GM19023 (cell line): Measurements from ENCODE around the gene TNFSF11.

Source experiments
- ATAC-seq: cut with Tn5 transposase; IDR thresholded peaks from one replicate; pipeline ENCODE4 v1.9.1; 2021; ENCODE audit warnings: mild to moderate bottlenecking, moderate library complexity; ENCODE audit not compliant: unreplicated experiment

The TNFSF11 gene, protein sequence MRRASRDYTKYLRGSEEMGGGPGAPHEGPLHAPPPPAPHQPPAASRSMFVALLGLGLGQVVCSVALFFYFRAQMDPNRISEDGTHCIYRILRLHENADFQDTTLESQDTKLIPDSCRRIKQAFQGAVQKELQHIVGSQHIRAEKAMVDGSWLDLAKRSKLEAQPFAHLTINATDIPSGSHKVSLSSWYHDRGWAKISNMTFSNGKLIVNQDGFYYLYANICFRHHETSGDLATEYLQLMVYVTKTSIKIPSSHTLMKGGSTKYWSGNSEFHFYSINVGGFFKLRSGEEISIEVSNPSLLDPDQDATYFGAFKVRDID

DNA sequence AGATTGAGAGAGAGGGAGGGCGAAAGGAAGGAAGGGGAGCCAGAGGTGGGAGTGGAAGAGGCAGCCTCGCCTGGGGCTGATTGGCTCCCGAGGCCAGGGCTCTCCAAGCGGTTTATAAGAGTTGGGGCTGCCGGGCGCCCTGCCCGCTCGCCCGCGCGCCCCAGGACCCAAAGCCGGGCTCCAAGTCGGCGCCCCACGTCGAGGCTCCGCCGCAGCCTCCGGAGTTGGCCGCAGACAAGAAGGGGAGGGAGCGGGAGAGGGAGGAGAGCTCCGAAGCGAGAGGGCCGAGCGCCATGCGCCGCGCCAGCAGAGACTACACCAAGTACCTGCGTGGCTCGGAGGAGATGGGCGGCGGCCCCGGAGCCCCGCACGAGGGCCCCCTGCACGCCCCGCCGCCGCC lies at the start of gene TNFSF11:
Gene TNFSF11 (plus strand): TSS at position 142 of the 400 bp plus-strand sequence. CDS start 152 bp downstream, at position 294.
- peak; percentile 38 for ATAC-seq

DNA sequence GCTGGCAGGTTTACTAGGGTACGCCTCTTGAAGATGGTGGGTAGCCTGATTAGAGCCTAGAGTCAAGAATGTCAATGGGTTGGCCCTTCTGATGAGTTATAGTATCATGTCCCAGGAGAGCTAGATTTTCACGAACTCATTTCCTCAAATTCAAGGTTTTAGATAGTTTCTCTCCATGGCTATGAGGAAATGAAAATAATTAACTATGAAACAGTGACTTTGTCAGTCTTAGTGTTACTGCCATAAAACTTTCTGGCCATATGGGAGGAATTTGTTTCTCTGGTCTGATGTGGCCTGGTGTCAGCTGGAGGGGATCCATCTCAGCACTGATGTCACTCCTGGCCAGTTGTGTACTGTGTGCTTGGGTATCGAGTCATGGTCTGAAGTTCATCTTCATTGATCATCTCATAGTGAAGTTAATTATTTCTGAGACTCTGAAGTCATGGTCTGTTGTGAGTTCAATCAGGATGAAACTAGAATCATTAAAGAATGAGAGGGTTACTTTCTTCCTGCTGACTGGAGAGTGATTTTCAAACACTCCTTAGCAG lies 49.4 kb upstream of the TNFSF11 start:
- ATAC-seq = peak; percentile 73

DNA sequence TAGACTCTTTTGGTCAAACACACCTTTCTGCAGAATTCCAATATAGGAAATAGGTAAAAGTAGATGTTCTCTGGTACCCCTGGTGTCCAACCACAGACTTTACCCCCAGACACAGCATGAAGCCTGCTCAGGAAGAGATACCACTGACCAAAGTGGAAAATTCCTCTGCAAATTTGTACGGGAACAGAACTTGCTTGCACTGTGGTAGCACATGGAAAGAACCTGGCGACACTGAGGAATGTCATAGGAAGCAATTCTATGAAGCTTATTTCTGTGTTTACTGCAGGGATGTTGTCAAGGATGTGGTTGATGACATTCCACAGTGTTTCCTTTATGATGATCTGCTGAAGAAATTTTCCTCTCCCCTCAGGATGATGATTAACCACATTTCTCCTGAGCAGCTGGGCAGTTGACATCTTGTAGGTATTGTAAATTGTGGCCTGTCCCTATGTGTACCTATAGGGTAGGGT lies 48.9 kb upstream of the TNFSF11 start:
- no peak for ATAC-seq

GRCh38 chr13:42526276-42526675 lies 47.7 kb upstream of the TNFSF11 start:
- ATAC-seq = no peak

GRCh38 chr13:42526804-42527203 lies 47.1 kb upstream of the TNFSF11 start:
- ATAC-seq = no peak

DNA sequence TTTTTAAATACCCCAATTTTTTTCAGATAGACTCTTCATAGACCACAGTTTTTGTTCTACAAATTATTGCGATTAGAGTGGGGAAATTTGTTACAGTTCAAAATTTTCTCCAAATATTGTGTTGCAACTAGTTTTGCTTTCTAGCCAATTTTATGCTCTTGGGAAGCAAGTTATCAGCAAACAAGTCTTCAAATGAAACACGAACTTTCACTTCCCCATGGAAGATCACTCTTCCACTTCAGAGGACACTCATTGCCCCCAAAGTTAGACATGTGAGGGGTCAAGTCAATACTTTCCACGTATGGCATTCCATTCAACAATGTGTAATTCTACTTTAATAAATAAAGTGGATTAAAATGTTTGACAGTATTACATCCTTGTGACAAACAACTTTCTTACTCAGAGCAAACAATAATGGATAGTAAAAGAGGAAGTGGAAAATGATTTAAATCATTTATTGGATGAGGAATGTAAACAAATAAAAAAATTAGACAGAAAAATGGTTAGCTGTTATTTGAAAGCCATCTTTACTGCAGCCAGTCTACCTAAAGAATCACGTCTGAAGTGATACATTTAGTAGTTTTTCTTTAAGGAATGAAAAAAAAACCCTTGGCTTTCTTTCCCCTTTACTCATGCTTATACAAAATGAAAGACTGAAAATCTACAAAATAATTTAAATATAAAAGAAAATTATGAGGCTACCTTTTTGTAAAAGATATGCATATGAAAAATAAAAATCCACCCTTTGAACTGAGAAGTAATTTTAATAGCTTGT lies 41.2 kb upstream of the TNFSF11 start:
- ATAC-seq = no peak

DNA sequence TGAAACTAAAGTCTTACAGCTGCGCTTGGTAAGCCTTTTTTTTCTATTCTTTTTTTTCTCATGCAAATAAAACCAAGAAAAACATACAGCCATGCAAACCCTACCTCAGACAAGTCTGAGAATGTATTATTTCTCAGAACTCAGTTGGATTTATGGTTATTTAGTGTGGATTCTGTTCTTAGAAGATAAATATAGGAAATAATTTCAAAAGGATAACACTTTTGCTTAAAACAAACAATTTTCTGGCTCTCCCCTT lies 40.7 kb upstream of the TNFSF11 start:
- no peak for ATAC-seq

DNA sequence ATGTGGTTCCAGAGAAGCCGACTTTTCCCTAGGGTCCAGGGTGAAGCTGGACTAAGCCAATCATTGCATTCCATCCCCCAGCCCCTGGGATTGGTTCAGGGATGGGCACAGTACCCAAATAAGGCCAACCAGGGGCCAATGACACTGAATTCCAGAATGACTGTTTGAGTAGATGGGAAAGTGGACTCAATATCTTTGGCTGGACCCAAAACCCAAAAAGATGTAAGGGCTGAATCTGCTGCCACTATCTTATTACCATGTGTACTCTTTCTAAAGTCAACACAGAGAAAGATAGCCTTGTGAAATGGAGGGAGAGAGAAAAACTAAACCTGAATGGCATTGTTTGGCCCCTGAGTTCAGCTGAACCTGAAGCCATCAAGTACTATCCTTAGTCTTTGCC lies 39.2 kb upstream of the TNFSF11 start:
- no peak for ATAC-seq

DNA sequence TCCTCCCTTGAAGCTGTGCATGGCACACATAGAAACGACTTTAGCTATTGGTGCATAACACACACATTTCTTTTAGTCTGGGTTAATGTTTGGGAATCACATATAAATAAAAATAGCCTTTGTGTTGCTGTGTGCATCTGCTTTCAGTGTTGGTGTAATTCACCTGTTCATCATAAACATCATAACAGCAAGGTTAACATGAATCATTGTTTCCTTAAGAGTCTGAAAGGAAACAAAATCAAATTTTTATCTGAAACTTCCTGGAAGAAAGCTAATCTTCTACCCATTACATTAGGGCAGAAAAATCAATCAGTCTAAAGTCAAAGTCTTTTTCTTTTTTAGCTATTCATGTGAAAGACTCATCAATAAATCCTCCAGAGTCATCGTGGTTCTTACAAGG lies 35.0 kb upstream of the TNFSF11 start:
- no peak for ATAC-seq

DNA sequence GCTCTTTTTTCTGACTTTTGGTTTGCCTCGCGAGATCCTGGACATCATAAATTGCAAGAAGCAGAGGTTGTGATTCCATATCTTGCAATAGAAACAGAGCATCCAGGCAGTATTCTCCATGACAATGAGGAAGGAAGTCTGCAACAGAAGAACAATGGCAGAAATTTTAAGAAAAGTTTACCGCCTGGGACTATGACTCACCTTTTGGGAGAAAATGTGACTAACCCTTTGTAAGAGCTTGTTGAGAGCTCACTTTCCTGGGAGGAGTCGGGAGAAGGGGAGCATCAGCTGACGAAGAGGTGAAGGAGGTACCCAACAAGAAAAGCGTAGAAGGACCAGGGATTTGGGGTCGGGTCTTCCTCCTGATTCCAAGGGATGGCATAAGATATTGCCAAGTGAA lies 34.3 kb upstream of the TNFSF11 start:
- no peak for ATAC-seq

GRCh38 chr13:42543215-42543797 lies 30.6 kb upstream of the TNFSF11 start:
- no peak for ATAC-seq

GRCh38 chr13:42544246-42544926 lies 29.6 kb upstream of the TNFSF11 start:
- no peak for ATAC-seq

GRCh38 chr13:42545842-42546241 lies 28.1 kb upstream of the TNFSF11 start:
- no peak for ATAC-seq

DNA sequence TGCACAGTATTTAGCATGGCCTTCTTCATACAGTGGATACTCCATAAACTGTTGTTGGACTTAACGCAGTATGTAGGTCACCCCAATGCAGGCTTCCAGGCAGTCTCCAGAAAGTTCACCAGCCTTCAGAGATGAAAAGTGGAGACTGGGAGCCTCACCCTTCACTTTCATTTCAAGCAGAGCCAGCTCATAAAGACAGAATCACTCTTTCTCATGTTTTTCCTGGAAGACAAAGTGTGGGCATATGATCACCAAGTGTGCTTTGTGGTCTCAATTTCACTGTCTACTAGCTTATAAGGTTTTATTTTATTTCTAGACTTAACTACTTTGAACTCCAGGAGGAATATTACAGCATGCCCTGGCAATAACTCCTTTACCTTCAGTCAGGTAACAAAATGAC lies 26.3 kb upstream of the TNFSF11 start:
- ATAC-seq = no peak

DNA sequence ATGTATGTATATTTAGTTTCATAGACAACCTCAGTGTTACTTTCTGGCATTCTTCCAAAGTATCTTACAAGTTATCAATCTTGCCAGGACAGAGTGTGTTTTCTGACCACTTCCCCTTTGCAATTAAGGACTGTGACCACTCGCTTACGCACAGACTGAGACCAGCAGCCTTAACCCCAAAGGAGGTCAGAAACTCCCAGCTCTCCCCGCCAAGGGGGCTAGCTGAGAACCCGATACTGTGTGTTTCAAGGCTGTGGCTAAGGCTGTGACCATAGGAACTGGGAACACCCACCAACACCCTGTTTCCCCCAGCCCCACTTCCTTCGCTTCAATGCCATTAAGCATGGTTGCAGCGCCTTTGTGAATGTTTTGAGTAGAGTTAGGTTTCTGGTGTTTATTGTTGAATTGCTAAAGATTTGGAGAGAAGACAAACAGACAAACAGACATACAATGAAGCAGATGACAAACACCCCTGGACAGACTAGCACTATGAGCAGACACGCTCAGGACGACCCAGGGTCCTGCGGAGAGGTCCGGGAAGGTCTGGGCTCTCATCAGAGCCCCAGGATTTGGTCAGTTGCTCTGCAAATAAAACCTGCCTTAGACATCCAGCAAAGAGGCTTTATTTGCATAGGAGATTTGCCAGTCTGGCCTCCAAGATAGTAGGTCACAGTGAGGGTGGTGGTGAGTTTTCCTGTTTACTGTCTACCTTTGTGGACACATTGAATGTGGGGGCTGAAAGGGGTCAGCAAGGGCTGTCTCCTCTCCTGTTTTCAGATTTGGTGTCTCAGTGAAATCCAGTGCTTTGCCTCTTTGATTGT lies 25.0 kb upstream of the TNFSF11 start:
- peak; percentile 92 for ATAC-seq

DNA sequence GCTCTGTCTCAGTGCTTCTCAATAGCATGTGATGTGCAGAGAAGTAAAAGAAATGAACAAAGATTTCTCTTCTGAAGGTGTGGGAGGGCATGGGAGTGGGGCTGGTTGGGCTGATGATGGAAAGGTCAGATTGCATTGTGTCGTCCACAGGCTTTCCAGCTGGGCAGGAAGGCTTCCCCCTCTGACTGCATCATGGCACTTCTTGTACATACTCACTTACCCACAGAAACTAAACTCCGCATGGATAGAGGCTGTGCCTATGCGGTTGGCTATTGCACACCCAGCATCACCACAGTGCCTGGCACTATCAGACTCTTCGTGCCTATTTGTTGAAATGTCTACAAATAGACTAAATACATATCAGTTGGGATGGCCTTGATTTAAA lies 24.4 kb upstream of the TNFSF11 start:
- peak; percentile 5 for ATAC-seq

DNA sequence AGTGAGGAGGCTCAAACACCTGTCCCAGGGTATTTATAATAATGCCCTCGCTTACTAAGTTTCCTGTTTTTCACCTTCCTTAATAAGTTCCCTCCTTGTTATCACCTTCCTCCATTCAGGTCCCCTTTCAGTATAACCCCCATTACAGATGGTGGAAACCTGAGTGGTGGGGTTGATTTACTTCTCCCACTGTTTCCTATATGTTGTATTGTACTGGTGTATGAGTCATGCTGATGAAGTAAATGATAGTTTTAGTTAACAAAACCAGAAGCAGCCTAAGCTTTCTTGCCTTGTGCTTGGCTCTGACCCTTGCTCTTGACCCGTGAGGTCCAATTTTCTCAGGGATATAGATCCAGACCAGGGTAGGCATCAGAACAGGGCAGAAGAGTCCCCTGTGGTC lies 22.3 kb upstream of the TNFSF11 start:
- no peak for ATAC-seq

- no peak for ATAC-seq
Observed at GRCh38 chr13:42553098-42554046, 20.6 kb upstream of the TNFSF11 start.

DNA sequence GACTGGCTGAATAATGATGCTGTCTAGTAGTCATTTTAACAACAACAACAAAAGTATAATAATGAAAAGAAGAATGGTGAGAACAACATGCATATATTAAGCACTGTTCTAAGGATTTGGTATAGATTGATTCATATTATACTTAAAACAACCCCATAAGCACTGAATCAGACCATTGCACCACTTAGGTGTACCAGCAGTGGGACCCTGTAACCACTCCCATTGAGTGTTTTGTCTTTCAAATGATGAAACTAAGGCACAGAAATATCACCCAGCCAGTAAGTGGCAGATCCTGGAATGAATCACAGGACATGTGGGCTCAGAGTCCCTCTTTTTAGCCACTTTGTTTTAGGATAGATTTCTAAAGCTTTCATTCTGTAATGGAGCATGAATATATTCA lies 14.9 kb upstream of the TNFSF11 start:
- ATAC-seq = no peak
